NCI-H1105 treated with DMSO at 0.1 percent for 48 hours (cell line): ENCODE measurements around the gene IL12A.
A peak's percentile ranks its signal among the peaks of the same experiment; 100 is the strongest.

Source experiments
- DNase-seq: peaks from one replicate; lab custom pipeline; 2025; lab: John Stamatoyannopoulos, UW

The IL12A gene

DNA sequence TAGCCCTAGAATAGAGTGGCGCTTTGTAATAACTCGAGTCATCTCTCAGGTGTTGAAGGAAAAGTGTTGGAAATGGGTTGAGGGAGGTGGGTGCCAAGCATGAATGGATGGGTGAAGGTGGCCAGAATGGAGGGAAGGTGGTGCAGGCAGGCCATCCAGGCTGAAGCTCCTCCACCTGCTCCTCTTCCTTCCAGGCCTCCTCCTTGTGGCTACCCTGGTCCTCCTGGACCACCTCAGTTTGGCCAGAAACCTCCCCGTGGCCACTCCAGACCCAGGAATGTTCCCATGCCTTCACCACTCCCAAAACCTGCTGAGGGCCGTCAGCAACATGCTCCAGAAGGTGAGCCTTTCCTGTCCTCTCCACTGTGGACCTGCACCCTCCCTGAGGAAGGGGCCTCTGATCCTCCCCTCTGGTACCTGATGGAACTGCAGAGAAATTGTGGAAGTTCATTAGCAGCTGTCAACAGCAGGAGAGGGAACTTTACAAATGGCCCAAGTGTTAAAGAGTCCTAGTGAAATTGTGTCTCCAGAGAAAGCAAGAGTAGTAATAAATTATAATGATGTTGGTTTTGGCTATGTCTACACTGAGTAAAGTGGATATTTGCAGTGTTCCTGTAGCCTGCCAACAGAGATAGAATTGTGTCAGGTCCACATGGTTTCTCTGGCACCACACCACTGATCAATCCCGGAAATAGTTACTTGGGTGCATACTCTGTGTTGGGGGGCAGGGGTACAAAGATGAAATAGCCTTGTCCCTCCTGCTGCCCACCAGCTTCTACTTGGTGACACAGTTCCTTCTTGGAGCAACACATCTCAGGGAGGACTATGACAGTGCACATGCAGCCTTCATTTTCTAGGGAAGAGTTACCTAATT, 1.6 kb downstream of the IL12A start:
- no peak for DNase-seq

DNA sequence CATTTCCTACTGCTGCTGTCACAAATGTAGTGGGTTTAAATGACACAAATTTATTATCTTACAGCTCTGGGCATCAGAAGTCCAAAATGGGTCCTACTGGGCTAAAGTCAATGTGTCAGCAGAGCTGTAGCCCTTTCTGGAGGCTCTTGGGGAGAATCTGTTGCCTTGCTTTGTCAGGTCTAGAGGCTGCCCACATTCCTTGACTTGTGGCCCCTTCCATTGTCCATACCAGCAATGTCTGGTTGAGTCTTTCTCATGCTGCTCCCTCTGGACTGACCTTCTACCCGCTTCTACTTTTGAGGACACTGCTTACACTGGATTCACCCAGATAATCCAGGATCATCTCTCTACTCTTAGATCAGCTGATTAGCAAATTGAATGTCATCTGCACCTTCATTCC, 3.0 kb downstream of the IL12A start:
- DNase-seq: no peak

GRCh38 chr3:159992589-159992988, 4.0 kb downstream of the IL12A start:
- no peak for DNase-seq

- no peak for DNase-seq
Measured at GRCh38 chr3:159994182-159994581, 5.5 kb downstream of the IL12A start.

DNA sequence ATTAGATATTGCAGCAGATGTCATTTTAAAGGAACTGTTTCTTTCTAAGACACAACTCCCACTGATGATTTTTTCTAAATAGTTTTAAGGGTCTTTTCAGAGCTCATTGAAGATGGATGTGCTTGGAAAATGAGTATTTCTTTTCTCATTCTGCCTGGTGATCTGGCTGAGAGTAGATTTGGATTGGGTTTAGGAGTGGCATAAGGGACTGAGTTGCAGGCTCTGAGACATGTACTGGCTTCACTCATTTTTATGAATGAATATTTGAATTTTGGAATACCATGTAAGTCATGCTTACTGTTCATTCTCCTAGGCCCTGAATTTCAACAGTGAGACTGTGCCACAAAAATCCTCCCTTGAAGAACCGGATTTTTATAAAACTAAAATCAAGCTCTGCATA, 6.5 kb downstream of the IL12A start:
- DNase-seq: no peak

- DNase-seq: no peak
Measured at GRCh38 chr3:159996018-159996417, 7.4 kb downstream of the IL12A start.

- no peak for DNase-seq
Measured at GRCh38 chr3:159996959-159997358, 8.3 kb downstream of the IL12A start.

DNA sequence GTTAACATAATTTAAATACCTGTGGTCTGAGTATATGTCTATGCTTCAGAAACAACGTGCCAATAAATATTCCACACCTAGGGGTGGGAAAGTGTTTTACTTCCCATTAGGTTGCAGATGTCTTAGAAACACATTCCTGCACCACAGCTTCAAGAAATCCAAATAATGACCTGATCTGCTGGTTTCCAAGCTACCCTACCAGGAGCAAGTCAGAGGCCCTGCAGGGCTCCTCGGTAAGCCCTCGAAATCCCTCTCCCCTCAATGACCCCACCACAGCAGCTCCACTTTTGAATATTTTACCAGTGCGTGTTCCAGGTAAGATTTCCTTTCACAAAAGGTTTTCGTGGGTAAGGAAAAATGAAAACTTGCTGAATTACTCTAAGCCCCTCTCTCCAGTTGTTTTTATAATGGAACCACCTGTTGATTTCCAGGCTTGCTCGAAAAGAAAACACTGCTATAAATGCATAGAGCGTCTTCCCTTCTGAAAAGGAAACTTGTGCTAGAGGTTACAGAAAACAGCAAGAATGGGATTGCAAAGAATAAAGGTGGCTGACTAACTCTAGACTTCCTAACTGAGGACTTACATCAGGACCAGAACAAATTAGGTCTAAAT, 12.6 kb downstream of the IL12A start:
- no peak for DNase-seq

DNA sequence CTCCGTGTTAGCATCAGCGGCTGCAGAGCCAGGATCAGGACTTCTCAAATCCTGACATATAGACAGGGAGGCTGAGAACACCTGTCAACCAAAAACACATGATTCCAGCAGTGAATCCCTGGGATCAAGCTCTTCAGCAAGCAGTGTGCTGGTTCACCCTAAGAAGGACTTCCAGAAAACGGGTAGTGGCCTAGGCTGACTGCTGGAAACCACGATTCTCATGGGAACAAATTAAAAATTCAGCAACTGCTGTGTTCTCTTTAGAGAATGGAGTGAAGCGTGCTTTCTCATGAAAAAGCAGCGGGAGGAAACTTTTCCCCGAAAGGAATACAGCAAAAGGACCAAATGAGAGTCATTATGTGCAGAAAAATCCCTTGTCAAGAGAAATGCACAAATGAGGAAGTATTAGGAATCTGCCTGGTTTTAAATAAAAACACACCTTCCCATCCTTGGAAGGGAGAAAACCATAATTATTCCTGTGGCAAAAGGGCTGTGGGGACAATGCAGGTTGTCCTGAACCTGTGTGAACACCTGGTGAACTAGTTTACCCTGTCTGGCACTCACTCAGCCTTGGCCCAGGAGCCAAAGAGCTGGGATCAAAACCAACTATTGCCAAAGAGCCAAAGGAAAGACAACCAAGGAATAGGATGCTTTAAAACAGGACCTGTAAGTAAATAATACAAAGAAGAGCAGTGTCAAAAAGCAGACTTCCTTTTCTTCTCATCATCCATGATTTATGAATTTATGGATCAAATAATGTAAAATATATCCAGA, 13.4 kb downstream of the IL12A start:
- peak; percentile 74 for DNase-seq

- peak; percentile 29 for DNase-seq
Measured at GRCh38 chr3:160003520-160004128, 15.0 kb downstream of the IL12A start.

DNA sequence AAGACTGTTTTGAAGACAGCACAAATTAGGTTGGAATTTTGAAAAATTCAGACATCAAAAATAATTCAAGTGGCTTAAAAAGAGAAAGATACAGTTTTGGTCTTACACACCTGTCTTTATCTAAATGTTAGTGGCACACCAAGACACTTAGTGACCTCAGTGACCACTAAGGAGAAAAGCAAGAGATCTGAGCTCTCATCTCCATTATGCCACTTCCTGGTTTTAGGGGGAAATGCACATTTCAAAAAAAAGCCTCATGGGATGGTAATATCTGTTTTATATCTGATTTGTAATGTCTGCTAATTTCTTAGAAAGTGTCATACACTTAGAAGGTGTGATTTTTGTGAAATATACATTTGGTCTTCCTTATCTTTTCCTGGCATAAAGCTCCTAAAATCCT, 16.4 kb downstream of the IL12A start:
- DNase-seq: no peak

DNA sequence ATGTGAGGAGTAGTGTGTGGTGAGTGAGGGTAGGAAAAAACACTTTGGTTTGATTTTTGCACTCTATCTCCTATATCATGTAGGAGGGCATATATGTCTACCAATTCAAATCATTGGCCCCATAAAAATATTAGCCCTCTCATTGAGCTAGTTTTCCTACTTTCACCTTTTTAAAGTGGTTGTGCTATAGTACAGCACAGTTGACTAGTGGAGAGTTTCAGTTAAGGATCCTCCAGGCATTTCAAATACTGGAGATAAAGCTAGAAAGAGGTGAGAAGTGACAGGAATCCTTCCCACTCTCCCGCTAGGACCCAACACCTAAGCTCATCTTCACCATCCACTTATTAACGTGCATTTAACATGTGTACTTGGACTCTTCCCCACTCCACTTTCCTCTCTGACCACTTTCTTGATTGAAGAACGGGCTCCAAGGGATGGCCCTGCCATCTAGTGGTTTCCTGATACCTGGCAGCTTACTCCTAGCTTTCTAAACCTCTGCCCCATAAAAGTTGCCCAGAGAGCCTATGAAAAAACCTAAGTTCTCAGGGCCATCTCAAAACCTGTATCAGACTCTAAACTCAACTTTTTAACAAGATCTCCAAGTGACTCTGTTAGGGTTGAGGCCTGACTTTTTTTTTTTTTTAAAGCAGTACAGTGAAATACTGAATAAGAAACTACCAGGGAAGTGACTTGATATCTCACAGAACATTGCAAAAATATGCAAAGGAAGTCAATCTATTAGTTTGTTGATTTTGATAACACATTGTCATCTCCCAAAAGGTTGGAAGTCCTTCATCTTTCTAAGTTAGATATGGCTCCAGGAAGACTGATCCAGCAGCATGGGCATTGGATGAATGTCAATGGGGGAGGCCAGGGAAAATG, 17.9 kb downstream of the IL12A start:
- DNase-seq: peak; percentile 87

DNA sequence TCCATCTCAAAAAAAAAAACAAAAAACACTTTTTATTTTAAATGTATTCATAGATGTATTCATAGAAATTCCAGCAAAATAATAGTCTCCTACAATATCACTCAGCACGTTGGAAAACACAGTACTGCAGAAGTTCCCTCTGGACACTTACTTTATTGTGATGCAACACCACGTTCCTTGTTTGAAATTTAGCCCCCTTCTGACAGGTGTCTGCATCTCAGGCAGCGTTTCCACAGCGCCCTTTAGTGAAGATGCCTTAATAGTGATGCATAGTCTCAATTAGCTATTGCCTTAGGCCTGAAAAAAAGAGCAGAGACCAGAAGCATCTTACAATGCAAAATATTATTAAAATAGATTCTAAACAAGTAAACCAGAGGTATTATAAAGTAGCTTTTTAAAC, 20.3 kb downstream of the IL12A start:
- no peak for DNase-seq

- no peak for DNase-seq
Measured at GRCh38 chr3:160009525-160009924, 20.9 kb downstream of the IL12A start.

DNA sequence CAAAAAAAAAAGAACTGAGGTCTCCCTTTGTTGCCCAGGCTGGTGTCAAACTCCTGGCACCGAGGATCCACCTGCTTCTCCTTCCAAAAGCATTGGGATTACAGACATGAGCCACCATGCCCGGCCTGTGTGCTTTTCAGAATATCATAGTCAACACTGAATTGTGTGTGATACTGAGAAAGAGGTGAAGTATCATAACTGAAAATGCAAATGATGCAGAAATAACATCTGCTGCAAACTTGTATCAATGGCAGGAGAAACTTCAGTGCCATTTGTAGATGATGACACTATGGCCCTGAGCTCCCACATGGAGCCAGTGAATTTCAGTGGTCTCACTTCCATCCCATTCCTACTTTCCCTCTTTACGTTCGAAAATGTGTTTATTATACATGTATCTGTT, 21.9 kb downstream of the IL12A start:
- no peak for DNase-seq

- no peak for DNase-seq
Measured at GRCh38 chr3:160012108-160012507, 23.5 kb downstream of the IL12A start.

DNA sequence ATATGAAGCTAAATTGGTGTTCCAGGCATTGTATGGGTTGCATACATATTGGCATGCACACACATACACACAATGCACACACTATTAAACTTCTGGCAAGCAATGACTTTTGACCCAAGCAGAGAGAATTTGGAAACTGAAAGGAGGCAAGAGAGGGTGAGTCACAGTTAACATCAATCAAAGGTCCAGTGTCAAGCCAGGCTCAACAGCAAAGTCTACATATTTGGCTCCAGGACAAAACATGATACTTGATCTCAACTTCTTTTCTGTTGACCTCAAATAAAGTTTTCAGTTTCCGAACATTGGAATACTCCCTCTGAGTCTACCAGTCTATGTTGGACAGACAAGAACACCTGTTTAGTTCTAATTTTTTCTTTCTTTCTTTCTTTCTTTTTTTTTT, 28.3 kb downstream of the IL12A start:
- no peak for DNase-seq

- DNase-seq: peak; percentile 79
Measured at GRCh38 chr3:160018959-160019358, 30.3 kb downstream of the IL12A start.

DNA sequence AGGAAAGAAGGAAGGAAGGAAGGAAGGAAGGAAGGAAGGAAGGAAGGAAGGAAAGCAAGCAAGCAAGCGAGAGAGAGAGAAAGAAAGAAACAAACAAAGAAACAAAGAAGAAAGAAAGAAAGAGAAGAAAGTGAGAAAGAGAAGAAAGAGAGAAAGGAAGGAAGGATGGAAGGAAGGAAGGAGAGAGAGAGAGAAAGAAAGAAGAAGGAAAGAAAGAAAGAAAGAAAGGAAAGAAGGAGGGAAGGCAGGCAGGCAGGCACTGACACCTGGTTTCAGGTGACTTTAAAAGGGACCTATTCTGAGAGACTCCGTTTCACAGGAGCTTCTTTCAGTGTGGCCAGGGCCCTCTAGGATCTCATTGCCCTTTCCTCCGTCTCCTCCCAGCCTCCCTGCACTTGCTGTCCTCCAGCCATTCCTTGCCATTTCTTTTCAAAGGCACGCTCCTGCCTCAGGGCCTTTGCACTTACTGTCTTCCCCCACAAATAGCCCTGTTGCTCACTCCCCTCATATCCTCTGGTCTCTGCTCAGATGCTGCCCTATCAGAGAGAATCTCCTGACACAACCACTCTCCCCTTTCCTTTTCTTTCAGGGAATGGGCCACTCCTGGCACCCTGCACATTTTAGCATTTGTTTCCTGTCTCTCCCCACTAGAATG, 31.5 kb downstream of the IL12A start:
- no peak for DNase-seq

- DNase-seq: no peak
Measured at GRCh38 chr3:160022068-160022467, 33.4 kb downstream of the IL12A start.

- DNase-seq: no peak
Measured at GRCh38 chr3:160023476-160023875, 34.8 kb downstream of the IL12A start.
